PC-3 (cell line): ENCODE results near the gene GFER. TPM values are rescaled to one million over a fixed set of nuclear protein-coding genes. Genes with fewer than 3 reads are reported as not detected.

Source experiments
- ATAC-seq: fragments of 200-7000 bp; cut with Tn5 transposase; 2 replicates; pipeline ENCODE4 v1.9.1; 2020; ENCODE audit warnings: mild to moderate bottlenecking, moderate library complexity
- BruUV-seq: library from RNA; stranded (reverse); fragments of 400-500 nt; replicated peaks from 2 replicates; lab custom pipeline; 2021; lab: Mats Ljungman, UMichigan
- CTCF ChIA-PET: fragments of 300-600 bp; sonication (Branson Sonifier 250); formaldehyde crosslinking; loops from one replicate; lab custom pipeline; 2022; ENCODE audit warnings: antibody characterized with exemption; lab: Charles Lee
- POLR2A ChIA-PET: fragments of 300-600 bp; sonication (Branson Sonifier 250); formaldehyde crosslinking; loops from one replicate; lab custom pipeline; 2022; ENCODE audit warnings: antibody characterized with exemption; ENCODE audit not compliant: unreplicated experiment; lab: Charles Lee
- DNase-seq: peaks from one replicate; pipeline ENCODE4 v3.0.0-alpha.2; 2015
- H2AFZ ChIP-seq: fragments of 300-600 bp; sonication (generic); 2 replicates; pipeline ENCODE4 v1.6.0; 2016; ENCODE audit warnings: antibody characterized with exemption, low read length
- H3F3A ChIP-seq: fragments of 300-600 bp; sonication (generic); one replicate; pipeline ENCODE4 v1.6.0; 2017; ENCODE audit warnings: antibody characterized with exemption, low read length, control low read depth, mild to moderate bottlenecking; ENCODE audit not compliant: unreplicated experiment
- H3K27ac ChIP-seq: fragments of 300-600 bp; sonication (generic); 2 replicates; pipeline ENCODE4 v1.5.1; 2016; ENCODE audit warnings: mild to moderate bottlenecking, low read length
- H3K27me3 ChIP-seq: fragments of 300-600 bp; sonication (generic); 2 replicates; pipeline ENCODE4 v1.6.1; 2016; ENCODE audit warnings: low read length, mixed read lengths
- H3K36me3 ChIP-seq: fragments of 300-600 bp; sonication (generic); 2 replicates; pipeline ENCODE4 v1.6.1; 2016; ENCODE audit warnings: low read depth, mixed run types, low read length, mixed read lengths
- H3K4me1 ChIP-seq: fragments of 300-600 bp; sonication (generic); 2 replicates; pipeline ENCODE4 v1.5.1; 2016; ENCODE audit warnings: low read length; ENCODE audit not compliant: insufficient read depth
- H3K4me2 ChIP-seq: fragments of 300-600 bp; sonication (generic); 2 replicates; pipeline ENCODE4 v1.6.0; 2016; ENCODE audit warnings: low read length
- H3K4me3 ChIP-seq: fragments of 300-600 bp; sonication (generic); 2 replicates; pipeline ENCODE4 v1.5.1; 2016; ENCODE audit warnings: mild to moderate bottlenecking, low read length, mixed read lengths
- H3K79me2 ChIP-seq: fragments of 300-600 bp; sonication (generic); 2 replicates; pipeline ENCODE4 v1.6.1; 2017; ENCODE audit warnings: low read length, mixed read lengths
- H3K9ac ChIP-seq: fragments of 300-600 bp; sonication (generic); 2 replicates; pipeline ENCODE4 v1.6.0; 2016; ENCODE audit warnings: mild to moderate bottlenecking, low read length
- H3K9me2 ChIP-seq: fragments of 300-600 bp; sonication (generic); replicated peaks from 2 replicates; pipeline ENCODE4 v1.6.1; 2016; ENCODE audit warnings: mixed run types, low read length, mixed read lengths
- H3K9me3 ChIP-seq: fragments of 300-600 bp; sonication (generic); 2 replicates; pipeline ENCODE4 v1.6.1; 2016; ENCODE audit warnings: low read length, mixed read lengths
- H4K20me1 ChIP-seq: fragments of 300-600 bp; sonication (generic); 2 replicates; pipeline ENCODE4 v1.6.1; 2016; ENCODE audit warnings: low read length, mixed read lengths
- EZH2 ChIP-seq: fragments of 300-600 bp; sonication (generic); IDR thresholded peaks from one replicate; pipeline ENCODE4 v1.6.1; 2017; ENCODE audit warnings: antibody characterized with exemption, mild to moderate bottlenecking, low read length; ENCODE audit not compliant: unreplicated experiment
- EZH2phosphoT487 ChIP-seq: fragments of 300-600 bp; sonication (generic); IDR thresholded peaks from 2 replicates; pipeline ENCODE4 v1.6.1; 2018; ENCODE audit warnings: mild to moderate bottlenecking, antibody characterized with exemption, low read length, borderline replicate concordance
- intact Hi-C: fragments of 100-400 bp; cut with micrococcal nuclease; formaldehyde crosslinking; loops from 2 replicates; pipeline ENCODE4 v1.9.0; 2023
- total RNA-seq: library from RNA; depleted of rRNA; stranded (reverse); fragments of >200 nt; gene quantifications from 2 replicates; pipeline ENCODE4 v1.2.3, GENCODE V29; 2014
- TF ChIP-seq, protein P1 (sequence below): fragments of 300-600 bp; sonication (generic); conservative IDR thresholded peaks from 2 replicates; pipeline ENCODE4 v1.5.1; 2017; ENCODE audit warnings: antibody characterized with exemption, low read depth, mild to moderate bottlenecking, low read length

Gene GFER
- total RNA-seq, 1 experiment from 2014 or later: 66.8 TPM

- Histone ChIP-seq H3K36me3 (no peaks in the 10 kb centered on the region), H3K4me1 (peaks cover 48% of the 10 kb centered on the region), H3K27ac (no peak overlapping the region), H2AFZ (no peak overlapping the region), H3K9ac (no peak overlapping the region), H3F3A (no peaks in the 10 kb centered on the region), H3K27me3 (no peaks in the 10 kb centered on the region), H3K9me2 (no peaks in the 10 kb centered on the region), H3K4me2 (no peak overlapping the region), H4K20me1 (no peaks in the 10 kb centered on the region), H3K9me3 (no peaks in the 10 kb centered on the region), H3K79me2 (peaks cover 53% of the 10 kb centered on the region), H3K4me3 (no peak overlapping the region)
- POLR2A ChIA-PET: no interaction called here
- DNase-seq: no peak
- intact Hi-C loops: no loop called here
- BruUV-seq: no TSS peak
- TF ChIP-seq, protein P1, sequence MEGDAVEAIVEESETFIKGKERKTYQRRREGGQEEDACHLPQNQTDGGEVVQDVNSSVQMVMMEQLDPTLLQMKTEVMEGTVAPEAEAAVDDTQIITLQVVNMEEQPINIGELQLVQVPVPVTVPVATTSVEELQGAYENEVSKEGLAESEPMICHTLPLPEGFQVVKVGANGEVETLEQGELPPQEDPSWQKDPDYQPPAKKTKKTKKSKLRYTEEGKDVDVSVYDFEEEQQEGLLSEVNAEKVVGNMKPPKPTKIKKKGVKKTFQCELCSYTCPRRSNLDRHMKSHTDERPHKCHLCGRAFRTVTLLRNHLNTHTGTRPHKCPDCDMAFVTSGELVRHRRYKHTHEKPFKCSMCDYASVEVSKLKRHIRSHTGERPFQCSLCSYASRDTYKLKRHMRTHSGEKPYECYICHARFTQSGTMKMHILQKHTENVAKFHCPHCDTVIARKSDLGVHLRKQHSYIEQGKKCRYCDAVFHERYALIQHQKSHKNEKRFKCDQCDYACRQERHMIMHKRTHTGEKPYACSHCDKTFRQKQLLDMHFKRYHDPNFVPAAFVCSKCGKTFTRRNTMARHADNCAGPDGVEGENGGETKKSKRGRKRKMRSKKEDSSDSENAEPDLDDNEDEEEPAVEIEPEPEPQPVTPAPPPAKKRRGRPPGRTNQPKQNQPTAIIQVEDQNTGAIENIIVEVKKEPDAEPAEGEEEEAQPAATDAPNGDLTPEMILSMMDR: no peak
- TF ChIP-seq EZH2phosphoT487 (no peak), EZH2 (no peak)
- CTCF ChIA-PET: no interaction called here
- ATAC-seq: no peak
Measured at GRCh38 chr16:2031081-2031577, 47.1 kb downstream of the GFER start.

- ATAC-seq: peak; percentile 14
- Histone ChIP-seq H3K79me2 (peaks cover 60% of the 10 kb centered on the region), H3K4me1 (peaks cover 54% of the 10 kb centered on the region), H3K9me2 (no peaks in the 10 kb centered on the region), H3K9me3 (no peaks in the 10 kb centered on the region), H2AFZ (no peak overlapping the region), H3K9ac (peak overlapping the region; percentile 86), H3K27ac (peak overlapping the region; percentile 90), H3K27me3 (no peaks in the 10 kb centered on the region), H3F3A (no peaks in the 10 kb centered on the region), H3K36me3 (no peaks in the 10 kb centered on the region; the same call in 1 of the 2 replicates), H3K4me3 (peak overlapping the region; percentile 67), H4K20me1 (no peaks in the 10 kb centered on the region), H3K4me2 (peak overlapping the region; percentile 87)
- ChIA-PET POLR2A (no interaction called here), CTCF (interaction anchor here (0.5 kb wide), 1 partner anchor 25 kb away, joined by 3 read pairs; no protein-coding TSS in a partner anchor)
- no peak for TF ChIP-seq EZH2
- TF ChIP-seq EZH2phosphoT487: no peak
- TF ChIP-seq, protein P1: no peak
- DNase-seq: no peak
- TSS peak; percentile 14 for BruUV-seq
- intact Hi-C loops: no loop called here
Measured at GRCh38 chr16:2032285-2033056, 48.5 kb downstream of the GFER start.
